Esophagus muscularis mucosa (tissue), 3 donors: ENCODE results near the gene NDUFB2.

Experiments used
- CTCF ChIP-seq, 3 experiments: fragments of 200-600 bp in 2 of 3; fragments of 450-650 bp in 1 of 3; sonication (generic) in 2 of 3; IDR thresholded peaks; one replicate each; pipeline ENCODE4 v1.5.1; 2017 to 2019; ENCODE audit warnings: antibody characterized with exemption in 3 of 3, mild to moderate bottlenecking in 2 of 3, moderate library complexity in 1 of 3
- POLR2A ChIP-seq: fragments of 450-650 bp; IDR thresholded peaks from one replicate; pipeline ENCODE4 v1.6.1; 2017; ENCODE audit warnings: antibody characterized with exemption, moderate library complexity, mild to moderate bottlenecking, low read depth
- POLR2AphosphoS5 ChIP-seq, 2 donors: sonication (generic); formaldehyde crosslinking; IDR thresholded peaks; one replicate each; pipeline ENCODE4 v1.6.1; 2017; ENCODE audit warnings: antibody characterized with exemption in 2 of 2

DNA sequence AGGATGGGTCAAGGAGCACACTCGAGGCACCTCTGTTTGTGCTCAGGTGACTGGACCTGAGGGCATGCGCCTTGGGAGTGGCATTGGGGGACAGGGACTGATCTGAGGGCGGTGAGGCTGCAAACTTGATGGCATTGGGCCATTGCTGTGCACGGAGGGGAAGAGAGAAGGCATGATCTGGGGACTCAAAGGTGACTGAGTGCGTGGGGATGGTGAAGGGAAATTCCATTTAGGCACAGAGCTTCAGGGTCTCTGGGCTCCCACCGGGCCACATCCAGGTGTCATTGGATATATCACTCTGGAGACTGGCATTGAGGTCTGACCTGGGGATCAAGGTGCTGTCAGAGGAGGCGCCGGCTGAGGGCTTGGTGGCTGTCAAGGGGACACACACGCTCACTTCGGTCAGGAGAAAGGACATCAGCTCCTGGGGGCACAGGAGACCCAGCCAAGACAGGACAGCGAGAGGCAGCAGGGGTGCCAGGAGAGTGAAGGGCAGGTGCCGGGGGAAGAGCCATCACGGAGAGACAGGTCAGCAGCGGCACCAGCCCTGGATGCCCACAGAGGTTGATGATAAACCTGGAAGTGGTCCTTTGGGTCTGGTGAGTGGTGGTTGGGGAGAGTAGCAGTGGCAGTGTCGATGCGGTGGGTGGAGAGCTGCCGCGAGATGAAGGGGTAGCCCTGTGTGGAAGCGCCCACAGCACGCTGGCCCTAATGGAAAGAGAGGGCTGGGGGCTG lies 18.3 kb upstream of the NDUFB2 start:
- no peak for TF ChIP-seq CTCF (IDR thresholded peaks at IDR 0.05)
- TF ChIP-seq POLR2A, result no peak
- no peak for TF ChIP-seq POLR2AphosphoS5 (IDR thresholded peaks at IDR 0.05)
